Mesendoderm (in vitro differentiated cells): ENCODE results near the gene CIB2.

ENCODE experiments used
- DNase-seq: peaks from one replicate; pipeline ENCODE4 v3.0.0; 2013
- H2AK5ac ChIP-seq: 2 replicates; pipeline ENCODE4 v1.6.1; 2013; ENCODE audit warnings: low read length, inconsistent platforms
- H2BK120ac ChIP-seq: 2 replicates; pipeline ENCODE4 v1.6.1; 2013; ENCODE audit warnings: low read depth, mild to moderate bottlenecking, low read length, moderate library complexity, mixed read lengths
- H2BK15ac ChIP-seq: replicated peaks from 2 replicates; pipeline ENCODE4 v1.6.1; 2013; ENCODE audit warnings: low read depth, mild to moderate bottlenecking, moderate library complexity
- H2BK5ac ChIP-seq: 2 replicates; pipeline ENCODE4 v1.6.1; 2013; ENCODE audit warnings: low read length, inconsistent platforms
- H3K18ac ChIP-seq: 2 replicates; pipeline ENCODE4 v1.6.1; 2013; ENCODE audit warnings: mild to moderate bottlenecking, low read length, mixed read lengths
- H3K23ac ChIP-seq: one replicate; pipeline ENCODE4 v1.6.1; 2013; ENCODE audit warnings: low read length
- H3K27ac ChIP-seq: 2 replicates; pipeline ENCODE4 v1.5.1; 2013; ENCODE audit warnings: low read depth, mild to moderate bottlenecking, inconsistent platforms, low read length, moderate library complexity
- H3K27me3 ChIP-seq: 2 replicates; pipeline ENCODE4 v1.6.1; 2013; ENCODE audit warnings: low read length, control low read depth, mild to moderate bottlenecking, inconsistent platforms; ENCODE audit not compliant: insufficient read depth, poor library complexity
- H3K36me3 ChIP-seq: 2 replicates; pipeline ENCODE4 v1.6.1; 2013; ENCODE audit warnings: low read length, inconsistent platforms; ENCODE audit not compliant: control insufficient read depth, insufficient read depth
- H3K4ac ChIP-seq: one replicate; pipeline ENCODE4 v1.6.1; 2013; ENCODE audit warnings: low read depth, mild to moderate bottlenecking, low read length, moderate library complexity
- H3K4me1 ChIP-seq: 2 replicates; pipeline ENCODE4 v1.6.1; 2013; ENCODE audit warnings: low read depth, low read length, inconsistent platforms; ENCODE audit not compliant: control insufficient read depth
- H3K4me2 ChIP-seq: 2 replicates; pipeline ENCODE4 v1.6.1; 2013; ENCODE audit warnings: low read length
- H3K4me3 ChIP-seq: 2 replicates; pipeline ENCODE4 v1.5.1; 2013; ENCODE audit warnings: mild to moderate bottlenecking, low read length
- H3K56ac ChIP-seq: one replicate; pipeline ENCODE4 v1.6.1; 2013; ENCODE audit warnings: low read length
- H3K79me1 ChIP-seq: 2 replicates; pipeline ENCODE4 v1.6.1; 2013; ENCODE audit warnings: low read length, inconsistent platforms
- H3K79me2 ChIP-seq: 2 replicates; pipeline ENCODE4 v1.6.1; 2013; ENCODE audit warnings: mild to moderate bottlenecking, low read length; ENCODE audit not compliant: control insufficient read depth, insufficient read depth
- H3K9ac ChIP-seq: 2 replicates; pipeline ENCODE4 v1.6.1; 2013; ENCODE audit warnings: low read length, inconsistent platforms
- H4K5ac ChIP-seq: one replicate; pipeline ENCODE4 v1.6.1; 2013; ENCODE audit warnings: low read length
- H4K8ac ChIP-seq: one replicate; pipeline ENCODE4 v1.6.1; 2013; ENCODE audit warnings: low read depth, mild to moderate bottlenecking, control low read depth, low read length, moderate library complexity
- WGBS: extraction: QIAGEN DNeasy Blood & Tissue Kit; methylation state at CpG from one replicate; pipeline ENCODE4 v1.1.7; 2013; ENCODE audit warnings: low lambda C conversion rate, missing lambda C conversion rate; ENCODE audit not compliant: insufficient coverage; ENCODE audit errors: extremely low coverage; 5-methylcytosine and 5-hydroxymethylcytosine counted together

CIB2 gene

GRCh38 chr15:78110096-78110495 is 21.1 kb downstream of the CIB2 start:
- Histone ChIP-seq H2BK15ac (no peak overlapping the region), H3K27ac (no peak overlapping the region), H3K4me1 (no peaks in the 10 kb centered on the region), H3K18ac (no peak overlapping the region), H2AK5ac (no peak overlapping the region), H4K8ac (no peak overlapping the region), H2BK120ac (no peak overlapping the region), H3K79me1 (no peaks in the 10 kb centered on the region), H3K23ac (no peak overlapping the region), H3K4me3 (no peak overlapping the region), H3K4me2 (no peak overlapping the region), H3K9ac (no peak overlapping the region), H3K27me3 (no peaks in the 10 kb centered on the region), H3K56ac (no peak overlapping the region), H2BK5ac (no peak overlapping the region), H3K36me3 (no peaks in the 10 kb centered on the region), H3K4ac (no peak overlapping the region), H4K5ac (no peak overlapping the region), H3K79me2 (no peaks in the 10 kb centered on the region)
- no CpG with 5 or more reads among the region's 6 CpGs for WGBS
- no peak for DNase-seq

- Histone ChIP-seq H4K8ac (no peak overlapping the region), H2BK5ac (no peak overlapping the region), H2BK120ac (no peak overlapping the region), H4K5ac (no peak overlapping the region), H3K27ac (no peak overlapping the region), H3K4me1 (no peaks in the 10 kb centered on the region), H3K18ac (no peak overlapping the region), H3K9ac (no peak overlapping the region), H3K79me1 (no peaks in the 10 kb centered on the region), H3K4me2 (no peak overlapping the region), H3K56ac (no peak overlapping the region), H3K79me2 (no peaks in the 10 kb centered on the region), H3K36me3 (no peaks in the 10 kb centered on the region), H2AK5ac (no peak overlapping the region), H3K4me3 (no peak overlapping the region), H3K27me3 (no peaks in the 10 kb centered on the region), H3K23ac (no peak overlapping the region), H3K4ac (no peak overlapping the region), H2BK15ac (no peak overlapping the region)
- DNase-seq = no peak
- no CpG with 5 or more reads among the region's 12 CpGs for WGBS
Observed at GRCh38 chr15:78109156-78109555, 22.1 kb downstream of the CIB2 start.

GRCh38 chr15:78108300-78109084 is 22.8 kb downstream of the CIB2 start:
- Histone ChIP-seq H3K23ac (no peak overlapping the region), H2BK15ac (no peak overlapping the region), H4K8ac (no peak overlapping the region), H3K9ac (no peak overlapping the region), H2AK5ac (no peak overlapping the region), H4K5ac (no peak overlapping the region), H3K27ac (no peak overlapping the region), H3K4me3 (no peak overlapping the region), H3K27me3 (no peaks in the 10 kb centered on the region), H2BK120ac (no peak overlapping the region), H3K4ac (no peak overlapping the region), H3K56ac (no peak overlapping the region), H3K36me3 (no peaks in the 10 kb centered on the region), H3K79me1 (no peaks in the 10 kb centered on the region), H3K79me2 (no peaks in the 10 kb centered on the region), H2BK5ac (no peak overlapping the region), H3K4me1 (no peaks in the 10 kb centered on the region), H3K18ac (no peak overlapping the region), H3K4me2 (no peak overlapping the region)
- peak; percentile 93 for DNase-seq
- WGBS = no CpG with 5 or more reads among the region's 11 CpGs

GRCh38 chr15:78107471-78107870 is 23.8 kb downstream of the CIB2 start:
- Histone ChIP-seq H3K79me2 (no peaks in the 10 kb centered on the region), H4K5ac (no peak overlapping the region), H3K4me1 (no peaks in the 10 kb centered on the region), H3K9ac (no peak overlapping the region), H3K23ac (no peak overlapping the region), H3K4me2 (no peak overlapping the region), H3K4me3 (no peak overlapping the region), H3K18ac (no peak overlapping the region), H2BK120ac (no peak overlapping the region), H2BK5ac (no peak overlapping the region), H3K79me1 (no peaks in the 10 kb centered on the region), H2AK5ac (no peak overlapping the region), H3K27me3 (no peaks in the 10 kb centered on the region), H3K36me3 (no peaks in the 10 kb centered on the region), H4K8ac (no peak overlapping the region), H2BK15ac (no peak overlapping the region), H3K4ac (no peak overlapping the region), H3K27ac (no peak overlapping the region), H3K56ac (no peak overlapping the region)
- DNase-seq = no peak
- no CpG with 5 or more reads among the region's 8 CpGs for WGBS

- no peak for DNase-seq
- Histone ChIP-seq H4K5ac (no peak overlapping the region), H3K27ac (no peak overlapping the region), H3K79me2 (no peaks in the 10 kb centered on the region), H3K36me3 (no peaks in the 10 kb centered on the region), H2BK5ac (no peak overlapping the region), H4K8ac (no peak overlapping the region), H3K4me3 (no peak overlapping the region), H3K9ac (no peak overlapping the region), H3K27me3 (no peaks in the 10 kb centered on the region), H3K4me1 (no peaks in the 10 kb centered on the region), H3K18ac (no peak overlapping the region), H3K4me2 (no peak overlapping the region), H3K79me1 (no peaks in the 10 kb centered on the region), H2BK15ac (no peak overlapping the region), H3K4ac (no peak overlapping the region), H2AK5ac (no peak overlapping the region), H3K23ac (no peak overlapping the region), H3K56ac (no peak overlapping the region), H2BK120ac (no peak overlapping the region)
- WGBS = no CpG with 5 or more reads among the region's 16 CpGs
Observed at GRCh38 chr15:78105476-78106241, 25.6 kb downstream of the CIB2 start.
